HG02588 (cell line): ENCODE measurements around the gene RGS7.
A peak's percentile ranks its signal among the peaks of the same experiment; 100 is the strongest.
"Not testable (repeated sequence)": the region's sequence is repeated elsewhere in the genome, so short reads cannot be mapped to it uniquely, and the experiment has no call there.

ENCODE experiments used
- ATAC-seq: cut with Tn5 transposase; IDR thresholded peaks from one replicate; pipeline ENCODE4 v1.9.1; 2021; ENCODE audit warnings: mild to moderate bottlenecking, moderate library complexity; ENCODE audit not compliant: unreplicated experiment

RGS7 gene

DNA sequence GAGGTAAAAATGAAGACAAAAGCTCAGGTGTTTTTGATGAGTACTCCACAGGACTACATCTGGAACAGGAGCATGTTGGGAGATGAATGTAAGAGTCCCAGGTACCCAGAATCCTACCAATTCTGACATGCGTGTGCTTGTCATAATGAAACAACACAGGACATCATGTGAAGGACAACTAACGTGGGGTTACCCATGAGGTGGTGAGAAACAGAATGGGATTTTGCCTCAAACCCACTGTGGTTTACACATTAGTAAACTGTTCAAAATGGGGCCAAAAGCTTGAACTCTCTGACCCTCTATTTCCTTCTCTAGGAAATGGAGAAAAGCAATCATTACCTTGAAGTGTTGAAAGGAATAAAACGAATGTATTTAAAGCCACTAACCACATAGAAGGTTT is 266.2 kb downstream of the RGS7 start:
- no peak for ATAC-seq

DNA sequence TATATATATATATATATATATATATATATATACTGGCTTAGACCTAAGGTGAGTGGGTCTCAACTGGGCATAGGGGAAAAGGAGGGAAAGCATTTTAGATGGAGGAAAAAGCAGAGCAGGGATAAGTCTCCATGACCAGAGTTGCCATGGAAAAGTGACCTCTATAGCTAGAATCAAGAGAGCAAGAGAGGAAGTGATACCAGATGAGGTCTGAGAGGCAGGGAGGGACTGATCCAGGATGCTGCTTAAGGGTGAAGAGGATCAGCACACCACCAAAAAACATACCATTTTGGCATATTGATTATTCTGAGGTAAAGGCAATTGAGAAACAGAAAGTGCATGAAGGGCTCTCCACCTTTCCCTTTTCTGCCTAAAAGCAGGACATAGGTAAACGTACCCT is 267.9 kb downstream of the RGS7 start:
- ATAC-seq, result not testable (repeated sequence)

GRCh38 chr1:241088075-241088474 is 268.9 kb downstream of the RGS7 start:
- peak; percentile 46 for ATAC-seq

DNA sequence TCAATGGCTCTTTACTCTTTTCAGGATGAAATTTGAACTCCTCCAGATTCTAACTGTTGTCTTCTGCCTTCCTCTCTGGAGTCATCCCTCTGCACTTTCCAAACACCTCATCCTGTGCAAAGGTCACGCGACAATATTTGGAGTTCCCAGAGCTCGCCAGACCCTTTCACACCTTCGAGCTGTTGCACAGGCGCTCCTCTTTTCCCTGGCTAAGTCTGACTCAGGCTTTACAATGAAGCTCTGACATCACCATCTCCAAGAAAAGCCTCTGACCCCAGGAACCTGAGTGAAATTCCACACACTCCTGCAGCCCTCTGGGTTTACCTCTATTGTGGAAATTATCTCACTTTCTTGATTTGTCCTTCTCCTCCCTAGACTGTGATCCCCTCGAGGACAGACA is 270.3 kb downstream of the RGS7 start:
- no peak for ATAC-seq

DNA sequence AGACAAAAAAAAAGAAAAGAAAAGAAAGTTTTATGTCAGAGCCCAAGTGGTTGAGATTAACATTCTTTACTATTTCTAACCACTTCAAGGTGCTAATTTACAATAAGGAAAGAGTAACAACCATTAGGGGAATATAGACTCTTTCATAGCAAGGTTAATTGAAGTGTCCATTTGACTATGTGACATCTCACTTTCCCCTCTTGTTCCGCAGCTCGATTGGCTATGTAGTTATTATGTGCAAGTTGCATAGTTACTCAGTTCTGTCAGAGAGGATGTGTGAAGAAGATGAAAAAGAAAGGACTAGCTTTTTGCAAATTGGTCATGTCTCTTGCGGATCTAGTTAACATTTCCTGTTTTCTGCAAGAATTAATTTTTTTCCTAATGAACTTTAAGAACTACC is 273.7 kb downstream of the RGS7 start:
- no peak for ATAC-seq

- ATAC-seq, result no peak
These were observed 275.5 kb downstream of the RGS7 start for GRCh38 chr1:241081473-241081872.

DNA sequence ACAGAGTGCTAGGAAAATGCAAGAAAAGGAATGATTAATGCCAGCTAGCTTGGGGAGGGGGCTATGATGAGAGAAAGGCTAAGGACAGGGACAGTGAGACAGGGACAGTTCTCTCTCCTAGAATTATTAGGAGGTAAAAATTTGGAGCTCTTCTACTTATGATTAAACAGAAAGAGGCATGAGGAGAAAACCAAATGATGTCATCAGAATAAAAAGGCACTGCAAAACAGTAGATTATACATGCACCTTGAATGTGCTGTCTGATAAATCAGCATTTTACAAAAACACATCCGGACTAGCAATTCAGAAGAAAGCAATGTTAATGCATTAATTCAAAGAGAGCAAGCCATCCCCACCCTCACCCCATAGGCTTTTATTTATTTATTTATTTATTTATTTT is 277.5 kb downstream of the RGS7 start:
- no peak for ATAC-seq

GRCh38 chr1:241079047-241079446 is 278.0 kb downstream of the RGS7 start:
- no peak for ATAC-seq

DNA sequence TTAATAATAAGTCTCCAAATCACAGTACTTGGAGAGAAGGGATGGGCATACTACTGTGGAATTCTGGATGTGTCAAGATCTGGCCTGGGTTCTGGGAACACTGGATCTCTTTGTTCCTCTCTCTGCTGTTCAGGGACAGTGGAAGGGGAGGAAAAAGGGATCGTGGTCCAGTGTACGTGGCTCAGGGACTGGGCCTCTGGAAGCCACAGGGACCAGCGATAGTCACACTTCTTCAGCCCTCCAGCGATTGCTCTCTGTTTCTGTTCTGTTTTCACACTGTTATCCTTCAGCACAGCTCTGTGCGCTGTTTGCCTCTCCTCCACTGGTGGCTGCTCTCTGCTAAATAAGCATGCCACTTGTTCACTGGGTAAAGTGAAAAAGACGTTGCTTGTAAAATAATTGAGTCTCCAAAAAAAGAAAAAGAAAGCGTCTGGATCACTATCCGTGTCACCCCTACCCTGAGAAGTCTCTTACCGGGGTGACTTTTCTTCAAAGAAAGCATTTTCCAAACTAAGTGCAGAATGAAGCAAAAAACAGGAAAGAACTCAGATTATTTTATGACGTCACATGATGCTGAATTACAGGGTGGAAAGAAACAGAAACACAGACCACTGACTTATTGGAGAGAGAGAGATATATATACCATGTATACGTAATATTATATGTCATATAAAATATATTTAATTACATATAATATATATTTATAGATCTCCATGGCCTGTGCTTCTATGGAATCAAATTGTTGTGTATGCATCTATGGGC is 279.4 kb downstream of the RGS7 start:
- no peak for ATAC-seq

GRCh38 chr1:241074507-241074906 is 282.5 kb downstream of the RGS7 start:
- ATAC-seq, result no peak

DNA sequence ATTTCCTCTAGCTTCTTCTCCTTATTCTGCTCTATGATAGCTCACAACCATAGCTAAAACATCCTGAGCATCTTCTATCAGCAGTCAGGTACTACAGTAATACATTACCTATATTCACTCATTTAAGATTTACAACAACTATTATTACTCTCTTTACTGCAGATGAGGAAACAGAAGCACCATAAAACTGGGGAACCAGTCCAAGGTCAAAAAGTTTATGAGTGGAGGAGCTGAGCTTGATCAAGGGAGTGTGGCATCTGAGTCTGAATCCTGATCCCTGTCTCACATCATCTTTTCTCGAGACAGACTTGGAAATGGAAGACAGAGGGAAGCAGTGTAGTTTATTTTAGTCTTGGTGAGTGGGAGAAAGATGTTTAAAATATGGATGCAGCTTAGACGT is 288.6 kb downstream of the RGS7 start:
- no peak for ATAC-seq

GRCh38 chr1:241063276-241063675 is 293.7 kb downstream of the RGS7 start:
- no peak for ATAC-seq

GRCh38 chr1:241061062-241061461 is 295.9 kb downstream of the RGS7 start:
- ATAC-seq, result no peak

DNA sequence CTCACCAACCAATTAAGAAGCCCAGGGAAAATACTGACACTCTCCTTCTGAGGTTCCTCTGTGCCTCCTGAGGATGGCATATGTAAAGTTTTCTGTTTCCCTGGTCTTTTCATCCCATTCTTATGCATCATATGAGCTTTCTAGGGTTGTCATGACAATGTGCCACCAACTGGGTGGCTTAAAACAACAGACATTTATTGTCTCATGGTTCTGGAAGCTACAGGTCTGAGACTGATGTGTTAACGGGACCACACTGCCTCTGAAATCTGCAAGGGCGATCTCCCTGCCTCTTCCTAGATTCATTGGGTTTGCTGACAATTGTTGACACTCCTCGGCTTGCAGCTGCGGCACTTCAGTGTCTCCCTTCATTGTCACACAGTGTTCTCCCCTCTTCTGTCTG is 308.4 kb downstream of the RGS7 start:
- no peak for ATAC-seq

DNA sequence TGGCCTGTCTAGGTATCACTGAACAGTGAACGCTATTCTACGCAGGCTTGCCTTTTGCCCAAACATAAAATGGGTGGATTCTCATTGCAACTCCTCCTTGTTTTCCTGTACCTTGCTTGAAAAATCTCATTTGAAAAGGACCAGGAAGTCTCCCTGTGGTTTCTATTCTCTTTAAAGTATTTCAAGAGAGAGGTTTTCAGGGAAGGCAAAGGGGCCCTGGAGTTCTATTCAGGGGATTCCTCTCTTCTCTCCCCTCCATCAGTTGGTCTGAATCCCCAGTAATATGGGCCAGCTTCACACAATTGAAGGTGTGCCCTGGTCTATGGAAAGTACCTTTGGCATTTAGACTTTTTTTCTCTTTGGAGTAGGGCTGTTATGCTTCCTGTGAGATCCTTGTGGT is 311.3 kb downstream of the RGS7 start:
- no peak for ATAC-seq

DNA sequence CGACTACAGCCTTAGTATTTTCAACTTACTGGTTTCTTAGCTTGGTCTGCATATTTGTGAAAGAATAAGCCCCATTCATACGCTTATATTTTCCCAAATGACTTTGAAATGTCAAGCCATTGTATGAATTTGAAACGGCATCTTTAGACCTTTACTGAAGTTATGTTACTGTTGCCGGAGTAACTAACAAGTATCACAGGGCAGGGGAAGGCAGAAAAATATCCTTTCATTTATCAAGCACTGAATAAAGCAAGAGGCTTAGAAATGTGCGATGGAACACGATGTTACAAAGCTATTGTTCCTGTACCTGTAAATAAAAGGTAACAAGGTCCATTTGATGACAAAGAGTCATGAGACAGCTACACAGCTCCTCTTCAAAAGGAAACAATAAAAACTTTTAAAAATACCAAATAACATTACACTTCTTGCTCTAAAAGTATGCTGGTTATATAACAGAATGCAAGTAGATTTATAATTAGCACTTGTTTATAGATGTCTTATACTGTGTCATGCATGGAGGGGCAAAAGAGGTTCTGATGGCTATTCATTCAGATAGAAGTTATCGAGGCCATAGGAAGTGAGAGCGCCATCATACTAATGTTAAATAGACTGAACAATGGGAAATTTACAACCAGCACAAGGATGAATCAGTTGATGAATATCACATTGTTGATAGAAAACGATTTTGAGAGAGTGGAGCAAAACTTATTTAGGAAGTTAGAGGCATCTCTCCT is 322.6 kb downstream of the RGS7 start:
- no peak for ATAC-seq

DNA sequence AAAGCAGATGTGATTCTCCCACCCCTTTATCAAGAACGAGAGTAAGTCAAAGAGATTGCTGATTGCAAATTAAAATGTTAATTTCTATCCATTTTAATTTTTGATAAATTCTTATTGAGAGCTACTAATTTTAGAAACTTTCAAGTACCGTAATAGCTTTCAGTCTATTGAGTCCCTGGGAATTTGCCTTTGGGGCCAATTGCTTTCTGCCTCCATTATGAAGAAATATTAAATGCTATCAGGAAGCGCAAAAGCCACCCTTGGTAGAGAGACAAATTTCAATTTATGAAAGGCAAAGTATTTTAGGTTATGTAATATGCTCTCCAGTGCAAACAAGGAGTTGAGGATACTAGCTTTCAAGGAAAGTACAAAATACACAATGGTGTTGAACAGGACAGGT is 332.2 kb downstream of the RGS7 start:
- ATAC-seq, result no peak

- no peak for ATAC-seq
These were observed 334.6 kb downstream of the RGS7 start for GRCh38 chr1:241022366-241022765.

DNA sequence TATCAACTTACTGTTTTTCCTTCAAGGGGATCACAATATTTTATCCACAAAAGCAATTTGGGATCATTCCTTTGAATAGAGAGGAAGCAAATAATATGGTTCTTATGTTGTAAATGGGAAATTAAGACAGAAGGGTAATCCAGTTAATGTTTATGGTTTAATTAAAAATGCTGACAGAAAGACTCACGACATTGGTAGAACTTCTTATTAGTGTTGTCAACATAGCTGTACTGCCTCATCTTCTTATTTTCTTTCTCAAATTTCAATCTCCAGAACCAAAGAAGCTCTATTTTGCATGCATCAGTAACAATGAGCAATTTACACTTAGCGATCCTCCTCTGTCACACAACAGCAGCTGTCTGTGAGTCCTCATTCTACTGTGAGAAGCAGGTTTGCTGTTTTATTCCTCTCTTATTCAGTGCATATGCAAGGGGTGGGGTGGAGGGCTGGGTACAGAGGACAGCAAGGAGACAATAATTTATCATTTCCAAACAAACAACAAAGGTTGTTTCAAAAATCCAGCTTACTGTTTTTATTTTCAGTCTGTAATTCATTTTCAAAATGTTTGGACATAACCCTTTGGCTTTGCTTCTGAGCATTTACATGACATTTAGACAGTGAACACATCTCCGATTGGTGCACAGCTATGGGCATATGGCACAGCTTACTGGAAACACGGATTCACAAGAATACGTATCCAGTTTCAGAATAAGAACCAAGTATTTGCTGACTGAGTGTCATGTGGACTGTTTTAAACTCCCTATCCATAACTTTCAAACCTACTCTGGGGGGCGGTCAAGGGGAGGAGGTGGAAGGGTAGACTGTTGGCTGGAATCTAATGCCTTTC is 335.9 kb downstream of the RGS7 start:
- ATAC-seq, result no peak

GRCh38 chr1:241012708-241013340 is 344.2 kb downstream of the RGS7 start:
- no peak for ATAC-seq

- ATAC-seq, result no peak
These were observed 349.3 kb downstream of the RGS7 start for GRCh38 chr1:241007668-241008067.
